ENCODE results near the gene GNG12.
"Not testable (repeated sequence)": the region's sequence is repeated elsewhere in the genome, so short reads cannot be mapped to it uniquely, and the experiment has no call there.

The GNG12 gene

GRCh38 chr1:67734323-67734690, 99.0 kb downstream of the GNG12 start:
- TF ChIP-seq CTCF (IDR thresholded peaks at IDR 0.05; ENCODE audit: borderline replicate concordance, control extremely low read depth, extremely low read depth, insufficient read depth, missing control alignments): no peak
- DNase-seq (ENCODE audit: low spot score): no peak
- in situ Hi-C loops (cut with MboI; ENCODE audit: low sequenced_read_pairs, unreplicated experiment): no loop called here

- in situ Hi-C loops (cut with MboI; ENCODE audit: low sequenced_read_pairs, unreplicated experiment): no loop called here
- no peak for DNase-seq (ENCODE audit: low spot score)
- no peak for TF ChIP-seq CTCF (IDR thresholded peaks at IDR 0.05; ENCODE audit: borderline replicate concordance, control extremely low read depth, extremely low read depth, insufficient read depth, missing control alignments)
Observed at GRCh38 chr1:67733681-67734322, 99.5 kb downstream of the GNG12 start.

- in situ Hi-C loops (cut with MboI; ENCODE audit: low sequenced_read_pairs, unreplicated experiment): no loop called here
- no peak for TF ChIP-seq CTCF (IDR thresholded peaks at IDR 0.05; ENCODE audit: borderline replicate concordance, control extremely low read depth, extremely low read depth, insufficient read depth, missing control alignments)
- no peak for DNase-seq (ENCODE audit: low spot score)
Observed at GRCh38 chr1:67732750-67733151, 100.5 kb downstream of the GNG12 start.

- TF ChIP-seq CTCF (IDR thresholded peaks at IDR 0.05; ENCODE audit: borderline replicate concordance, control extremely low read depth, extremely low read depth, insufficient read depth, missing control alignments): no peak
- in situ Hi-C loops (cut with MboI; ENCODE audit: low sequenced_read_pairs, unreplicated experiment): no loop called here
Observed at GRCh38 chr1:67731322-67731721, 101.9 kb downstream of the GNG12 start.

GRCh38 chr1:67730312-67730711, 103.0 kb downstream of the GNG12 start:
- in situ Hi-C loops (cut with MboI; ENCODE audit: low sequenced_read_pairs, unreplicated experiment); DNase-seq (ENCODE audit: low spot score): not testable (repeated sequence)

More at GRCh38 chr1:67731322-67731721, 101.9 kb downstream of the GNG12 start:
- DNase-seq (ENCODE audit: low spot score): no peak

DNA sequence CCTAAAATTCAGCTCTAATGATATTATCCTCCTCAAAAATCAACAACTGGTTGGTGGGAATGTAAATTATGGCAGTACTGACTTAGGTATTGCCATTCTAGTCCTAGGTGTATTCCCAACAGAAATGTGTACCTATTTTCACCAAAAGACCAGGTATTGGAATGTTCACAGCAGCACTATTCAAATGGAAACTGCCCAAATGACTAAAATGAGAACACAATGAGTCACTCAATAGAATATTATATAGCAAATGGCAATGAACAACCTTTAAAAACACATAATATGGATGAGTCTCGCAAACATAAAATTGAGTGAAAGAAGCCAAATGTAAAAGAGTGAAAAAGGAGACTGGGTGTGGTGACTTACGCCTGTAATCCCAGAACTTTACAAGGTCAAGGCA, 103.4 kb downstream of the GNG12 start:
- in situ Hi-C loops (cut with MboI; ENCODE audit: low sequenced_read_pairs, unreplicated experiment): no loop called here
- DNase-seq (ENCODE audit: low spot score): no peak
- no peak for TF ChIP-seq CTCF (IDR thresholded peaks at IDR 0.05; ENCODE audit: borderline replicate concordance, control extremely low read depth, extremely low read depth, insufficient read depth, missing control alignments)

- no peak for TF ChIP-seq CTCF (IDR thresholded peaks at IDR 0.05; ENCODE audit: borderline replicate concordance, control extremely low read depth, extremely low read depth, insufficient read depth, missing control alignments)
- DNase-seq (ENCODE audit: low spot score): no peak
- in situ Hi-C loops (cut with MboI; ENCODE audit: low sequenced_read_pairs, unreplicated experiment): no loop called here
Observed at GRCh38 chr1:67726224-67726623, 107.0 kb downstream of the GNG12 start.
